ENCODE results near the gene PRAMEF7.
"Not testable (repeated sequence)": the region's sequence is repeated elsewhere in the genome, so short reads cannot be mapped to it uniquely, and the experiment has no call there.

DNA sequence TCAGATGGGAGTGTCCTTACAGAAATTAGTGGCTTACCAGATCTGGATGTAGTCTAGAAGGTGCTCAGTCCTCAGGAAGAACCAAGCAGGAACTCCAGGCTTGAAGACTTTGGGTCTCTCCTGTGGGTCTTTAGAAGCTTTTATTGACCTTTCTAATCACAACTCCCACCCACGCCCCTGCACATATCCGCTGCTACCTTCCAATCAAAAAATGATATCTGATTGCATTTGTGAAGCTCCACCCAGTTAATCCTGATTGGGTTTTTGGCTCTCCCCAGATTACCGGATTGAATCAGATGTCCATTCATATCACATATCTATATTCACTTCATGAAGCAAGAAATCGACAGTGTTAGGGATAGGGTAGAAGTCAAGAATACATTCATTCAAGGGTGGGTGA lies 31.1 kb downstream of the PRAMEF7 start, which contains the start of gene PRAMEF6:
- not testable (repeated sequence) for TF ChIP-seq POLR2A, CTCF (IDR thresholded peaks at IDR 0.05)
